ENCODE data around the gene LYL1.

The LYL1 gene

GRCh38 chr19:13091400-13092157 is 11.1 kb downstream of the LYL1 start:
- no peak for DNase-seq

GRCh38 chr19:13090511-13091231 is 12.0 kb downstream of the LYL1 start:
- no peak for DNase-seq

DNA sequence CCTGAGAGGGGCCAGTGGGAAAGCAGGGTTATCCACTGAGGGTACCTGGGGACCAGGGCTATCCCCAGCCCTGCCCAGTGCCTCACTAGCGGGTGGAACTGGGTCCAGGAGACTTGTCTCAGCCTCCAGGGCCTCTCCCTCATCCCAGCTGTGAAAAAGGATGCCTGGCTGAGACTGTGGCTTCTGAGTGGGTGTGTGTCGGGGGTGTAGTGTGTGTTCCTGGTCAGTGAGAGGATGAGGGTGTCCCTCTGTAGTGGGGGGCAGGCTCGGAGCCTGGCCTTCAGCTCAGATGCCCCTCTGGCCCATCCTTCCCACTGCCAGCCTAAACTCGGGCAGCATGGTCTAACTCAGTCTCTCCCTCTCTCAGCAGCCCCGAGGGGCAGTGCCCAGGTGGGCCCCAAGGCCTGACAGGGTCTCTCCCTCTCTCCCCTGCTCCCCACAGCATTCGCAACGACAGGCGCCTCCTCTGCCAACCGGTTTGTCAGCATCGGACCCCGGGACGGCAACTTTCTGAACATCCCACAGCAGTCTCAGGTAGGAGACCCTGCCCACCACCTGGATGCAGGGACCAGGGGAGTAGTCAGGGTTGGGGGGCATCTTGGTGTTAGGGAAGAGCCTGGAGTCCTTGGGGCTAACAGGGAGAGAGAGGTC is 12.7 kb downstream of the LYL1 start:
- no peak for DNase-seq

DNA sequence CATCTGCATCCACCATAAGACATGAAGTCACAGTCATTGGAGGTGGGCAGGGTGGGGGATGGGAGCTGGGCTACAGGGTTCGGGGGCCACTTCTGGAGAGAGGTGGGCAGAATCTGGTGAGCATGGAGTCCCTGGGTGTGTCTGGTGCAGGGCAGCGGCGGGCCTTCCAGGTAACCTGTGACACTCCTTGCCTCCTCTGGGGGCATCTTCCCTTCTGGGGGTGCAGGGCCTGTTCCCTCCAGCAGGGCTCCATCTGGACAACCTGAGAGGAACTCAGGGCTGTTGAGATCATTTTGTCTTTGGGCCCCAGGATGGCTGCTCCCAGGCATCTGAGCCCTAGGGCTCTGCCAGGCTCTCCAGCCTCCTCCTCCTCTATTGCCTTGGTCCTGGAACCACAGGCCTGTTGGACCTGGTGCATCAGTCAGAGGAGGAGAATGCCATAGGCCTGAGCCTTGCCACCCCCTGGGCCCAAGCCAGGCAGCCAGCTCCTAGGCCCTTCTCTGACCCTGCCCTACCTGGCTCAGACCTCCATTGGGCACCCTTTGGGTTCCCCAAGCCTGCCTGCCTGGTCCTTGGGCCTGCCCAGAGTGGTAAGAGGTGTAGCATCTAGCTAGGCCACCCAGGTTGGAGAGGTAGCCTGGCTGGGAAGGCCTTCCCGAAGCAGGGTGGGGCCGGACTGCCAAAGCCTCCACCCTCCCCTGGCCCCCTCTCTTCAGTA is 13.4 kb downstream of the LYL1 start:
- DNase-seq: no peak

DNA sequence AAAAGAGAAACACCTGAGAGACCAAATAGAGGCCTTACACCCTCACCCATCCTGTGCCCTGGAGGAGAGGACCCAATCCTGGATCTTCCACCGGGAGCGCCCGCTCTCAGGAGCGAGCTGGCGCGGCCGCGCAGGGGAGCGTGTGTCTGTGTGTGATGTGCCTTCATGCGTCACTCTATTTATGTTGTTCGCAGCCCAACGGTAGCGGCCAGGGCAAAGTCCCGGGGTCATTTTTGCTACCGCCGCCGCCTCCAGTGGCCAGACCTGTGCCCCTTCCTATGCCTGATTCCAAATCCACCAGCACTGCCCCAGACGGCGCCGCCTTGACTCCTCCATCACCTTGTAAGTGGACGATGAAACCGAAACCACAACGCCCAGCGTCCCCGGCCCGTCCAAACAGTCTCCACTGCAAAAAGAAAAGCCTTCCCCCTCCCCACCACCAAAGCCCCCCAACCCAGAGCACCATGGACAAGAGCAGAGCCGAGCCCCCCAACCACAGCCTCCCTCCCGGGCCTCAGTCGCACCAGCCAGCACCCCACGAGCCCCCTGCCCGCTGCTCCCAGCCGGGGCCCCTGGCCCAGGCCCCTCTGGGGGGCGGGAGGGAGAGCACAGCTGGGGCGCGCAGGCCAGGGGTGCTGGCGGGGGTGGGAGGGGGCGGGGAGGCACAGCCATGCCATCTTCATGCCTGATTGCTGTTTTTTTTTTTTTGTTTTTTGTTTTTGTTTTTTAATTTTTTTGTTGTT is 14.7 kb downstream of the LYL1 start:
- no peak for DNase-seq

- DNase-seq: no peak
Measured at GRCh38 chr19:13087295-13087694, 15.4 kb downstream of the LYL1 start.

DNA sequence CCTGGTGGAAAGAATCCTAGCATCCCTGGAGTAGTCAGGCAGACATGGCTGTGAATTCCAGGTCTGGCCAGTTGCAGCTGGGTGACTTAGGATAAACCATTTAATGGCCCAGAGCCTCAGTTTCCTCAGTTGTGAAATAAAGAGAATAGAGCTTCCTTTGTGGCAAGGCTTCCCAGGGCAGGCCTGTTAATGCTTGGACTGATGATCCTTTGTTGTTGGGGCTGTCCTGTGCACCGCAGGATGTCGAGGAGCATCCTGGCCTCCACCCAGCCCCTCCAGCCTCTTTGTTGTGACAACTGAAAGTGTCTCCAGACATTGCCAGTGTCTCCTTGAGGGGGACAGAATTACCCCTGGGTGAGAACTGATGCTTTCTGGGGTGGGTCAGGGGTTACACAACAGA is 16.3 kb downstream of the LYL1 start:
- DNase-seq: no peak

GRCh38 chr19:13085666-13086065 is 17.0 kb downstream of the LYL1 start:
- DNase-seq: no peak

- no peak for DNase-seq
Measured at GRCh38 chr19:13083627-13084026, 19.0 kb downstream of the LYL1 start.

GRCh38 chr19:13083008-13083404 is 19.7 kb downstream of the LYL1 start:
- no peak for DNase-seq

- DNase-seq: no peak
Measured at GRCh38 chr19:13082192-13083007, 20.3 kb downstream of the LYL1 start.

DNA sequence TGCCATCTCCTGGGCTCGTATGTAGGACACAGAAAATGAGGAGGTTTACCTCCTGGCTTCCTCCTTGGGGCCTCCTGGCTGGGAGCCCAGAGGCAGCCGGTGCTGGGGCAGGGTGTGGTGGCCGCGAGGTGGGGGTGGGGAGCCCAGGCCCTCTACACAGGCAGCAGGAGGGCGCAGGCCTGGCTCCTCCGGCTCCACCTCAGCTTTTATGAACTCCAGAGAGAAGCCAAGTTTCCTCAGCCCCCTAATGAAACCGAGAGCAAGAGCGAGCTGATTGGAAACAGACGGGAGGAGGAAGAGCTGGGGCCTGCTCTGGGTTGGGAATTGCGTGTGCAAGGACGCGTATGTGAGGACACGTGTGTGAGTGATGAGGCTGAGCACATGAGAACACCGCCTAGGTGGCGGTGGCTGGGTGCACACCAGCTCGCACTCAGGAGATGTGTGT is 23.1 kb downstream of the LYL1 start:
- DNase-seq: no peak

- no peak for DNase-seq
Measured at GRCh38 chr19:13078897-13079541, 23.6 kb downstream of the LYL1 start.

GRCh38 chr19:13078381-13078780 is 24.3 kb downstream of the LYL1 start:
- no peak for DNase-seq

DNA sequence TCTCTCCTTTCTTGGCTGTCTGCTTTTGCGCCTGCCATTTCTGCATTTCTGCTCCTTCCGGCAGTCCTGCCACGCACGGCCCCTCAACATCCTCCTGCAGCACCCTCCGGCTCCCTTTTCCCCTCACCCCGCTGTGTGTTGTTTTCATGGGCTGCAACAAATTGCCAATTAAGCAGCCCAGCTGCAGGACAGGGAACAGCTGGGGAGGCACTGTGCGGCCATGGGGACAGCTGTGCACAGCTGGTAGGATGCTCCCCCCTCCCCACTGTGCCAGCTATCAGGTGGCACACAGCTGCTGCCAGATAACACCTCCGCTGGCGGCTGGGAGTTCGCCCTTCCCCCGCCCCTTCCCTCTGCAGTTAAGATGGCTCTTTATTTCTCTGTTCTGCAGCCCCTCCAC is 25.4 kb downstream of the LYL1 start:
- no peak for DNase-seq

GRCh38 chr19:13076787-13077186 is 25.9 kb downstream of the LYL1 start:
- no peak for DNase-seq

GRCh38 chr19:13076320-13076719 is 26.3 kb downstream of the LYL1 start:
- no peak for DNase-seq

- no peak for DNase-seq
Measured at GRCh38 chr19:13074378-13074777, 28.3 kb downstream of the LYL1 start.

- DNase-seq: no peak
Measured at GRCh38 chr19:13073263-13073662, 29.4 kb downstream of the LYL1 start.

DNA sequence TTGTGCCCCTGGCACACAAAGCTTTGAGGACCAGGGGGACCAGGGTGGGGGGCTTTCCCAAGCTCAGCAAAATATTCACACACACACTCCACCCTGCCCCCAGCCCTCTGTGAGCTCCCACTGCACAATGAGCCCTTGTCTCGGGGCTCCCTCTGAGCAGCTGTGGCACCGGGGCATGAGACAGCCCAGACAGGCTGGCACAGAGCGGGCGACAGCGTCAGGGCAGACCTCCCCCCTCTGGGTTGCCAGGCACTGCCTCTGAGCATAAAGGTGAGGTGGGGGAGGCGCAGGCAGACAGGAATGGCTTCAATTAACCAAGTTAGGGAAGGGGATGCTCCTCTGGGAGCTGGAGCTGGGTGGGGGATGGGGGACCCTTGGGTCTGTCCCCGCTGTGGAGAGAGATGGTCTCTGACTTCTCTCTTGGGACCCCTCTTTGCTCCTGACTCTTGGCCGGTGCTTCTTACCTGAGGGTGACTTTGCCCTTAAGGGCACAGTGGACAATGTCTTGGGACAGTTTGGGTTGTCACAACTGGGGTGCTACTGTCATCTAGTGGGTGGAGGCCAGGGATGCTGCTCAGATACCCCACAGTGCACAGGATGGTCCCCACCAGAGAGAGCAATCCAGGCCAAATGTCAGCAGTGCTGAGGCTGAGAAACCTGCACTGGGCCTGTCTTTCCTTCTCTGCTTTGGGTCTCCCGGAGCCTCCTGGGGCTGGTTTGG is 30.3 kb downstream of the LYL1 start:
- no peak for DNase-seq
